Vagina (tissue), 2 donors: ENCODE data around the gene TGFBR3. TPM values are rescaled to one million over a fixed set of nuclear protein-coding genes. Genes with fewer than 3 reads are reported as not detected.

Experiments
- DNase-seq, 2 donors: peaks; one replicate each; pipeline ENCODE4 v3.0.0-alpha.2; 2017; ENCODE audit errors: extremely low spot score in 2 of 2
- H3K27ac ChIP-seq: fragments of 200-600 bp; sonication (generic); one replicate; pipeline ENCODE4 v1.5.1; 2019
- H3K27me3 ChIP-seq: fragments of 200-600 bp; sonication (generic); one replicate; pipeline ENCODE4 v1.5.1; 2019
- H3K36me3 ChIP-seq, 2 donors: fragments of 200-600 bp; sonication (generic); one replicate each; pipeline ENCODE4 v1.5.1; 2017 to 2019
- H3K4me1 ChIP-seq: fragments of 200-600 bp; sonication (generic); one replicate; pipeline ENCODE4 v1.5.1; 2019
- H3K4me3 ChIP-seq, 2 donors: fragments of 200-600 bp; sonication (generic); 1 replicate in 1 of 2; 2 replicates in 1 of 2; pipeline ENCODE4 v1.5.1; 2016 to 2019
- H3K9me3 ChIP-seq: fragments of 200-600 bp; sonication (generic); one replicate; pipeline ENCODE4 v1.5.1; 2019
- POLR2A ChIP-seq, 2 donors: fragments of 450-650 bp; IDR thresholded peaks; one replicate each; pipeline ENCODE4 v1.6.1; 2017; ENCODE audit warnings: antibody characterized with exemption in 2 of 2, mild to moderate bottlenecking in 2 of 2, moderate library complexity in 2 of 2
- POLR2AphosphoS5 ChIP-seq, 2 donors: sonication (generic); formaldehyde crosslinking; IDR thresholded peaks; one replicate each; pipeline ENCODE4 v1.9.0; 2017; ENCODE audit warnings: antibody characterized with exemption in 2 of 2, mild to moderate bottlenecking in 2 of 2, low read depth in 1 of 2; ENCODE audit not compliant: insufficient read depth in 1 of 2
- intact Hi-C: fragments of 100-400 bp; cut with DNase I; formaldehyde crosslinking; loops from one replicate; pipeline ENCODE4 v1.15.1; 2023
- total RNA-seq: library from RNA; depleted of rRNA; stranded (reverse); fragments of >200 nt; gene quantifications from one replicate; pipeline ENCODE4 v1.2.3, GENCODE V29; 2016
- TF ChIP-seq, protein P1 (sequence below), 3 experiments: fragments of 450-650 bp in 2 of 3; fragments of 200-600 bp in 1 of 3; sonication (generic) in 1 of 3; IDR thresholded peaks; one replicate each; pipeline ENCODE4 v1.5.1; 2017 to 2019; ENCODE audit warnings: antibody characterized with exemption in 3 of 3, mild to moderate bottlenecking in 2 of 3, moderate library complexity in 2 of 3

Gene TGFBR3
- total RNA-seq, 1 donor from 2014 or later, result 221 TPM

DNA sequence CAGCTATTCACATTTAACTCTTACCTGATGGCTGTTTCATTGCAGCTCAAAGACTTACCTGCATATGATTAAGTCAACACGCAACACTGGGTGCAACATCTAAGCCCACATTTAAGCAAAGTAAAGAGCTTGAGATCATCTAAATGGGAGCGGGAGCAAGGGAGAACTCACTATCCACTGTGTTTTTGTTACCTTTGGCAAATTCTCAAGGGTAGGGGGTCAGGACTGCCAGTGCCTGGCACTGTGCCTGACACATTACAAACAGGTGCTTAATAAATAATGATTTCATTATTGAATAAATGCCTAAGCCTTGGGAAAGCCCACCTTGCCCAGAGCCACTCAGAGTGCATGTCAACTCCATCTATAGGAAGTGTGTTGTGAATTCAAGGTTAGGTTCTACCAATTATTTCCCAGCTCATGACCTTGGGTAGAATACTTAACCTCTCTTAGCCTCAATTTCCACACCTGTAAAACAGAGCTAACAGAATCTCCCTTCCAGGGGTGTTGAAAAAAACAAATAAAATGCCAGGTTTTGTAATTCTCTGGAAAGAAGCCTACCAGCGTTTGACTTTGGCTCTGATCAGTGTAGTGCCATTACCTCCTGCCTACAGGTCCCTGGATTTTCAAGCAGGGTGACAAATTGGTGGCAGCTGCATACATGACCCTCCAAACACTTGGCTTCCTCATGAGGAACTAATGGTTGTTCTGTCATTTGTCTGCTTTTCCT lies 109.7 kb downstream of the TGFBR3 start:
- H3K9me3 ChIP-seq, result no peaks in the 10 kb centered on the region
- H3K4me1 ChIP-seq, result peaks cover 68% of the 10 kb centered on the region
- peak in 1 of 2 donors; percentile 42 for DNase-seq
- H3K27me3 ChIP-seq, result no peaks in the 10 kb centered on the region
- H3K27ac ChIP-seq, result peak overlapping the region; percentile 86
- H3K36me3 ChIP-seq, result no peaks in the 10 kb centered on the region
- intact Hi-C loops, result no loop called here
- no peak overlapping the region for H3K4me3 ChIP-seq
- TF ChIP-seq POLR2A (IDR thresholded peaks at IDR 0.05) (no peak), POLR2AphosphoS5 (IDR thresholded peaks at IDR 0.05; ENCODE audit: insufficient read depth in 1 of 2, low read depth in 1 of 2) (no peak)
- TF ChIP-seq, protein P1, sequence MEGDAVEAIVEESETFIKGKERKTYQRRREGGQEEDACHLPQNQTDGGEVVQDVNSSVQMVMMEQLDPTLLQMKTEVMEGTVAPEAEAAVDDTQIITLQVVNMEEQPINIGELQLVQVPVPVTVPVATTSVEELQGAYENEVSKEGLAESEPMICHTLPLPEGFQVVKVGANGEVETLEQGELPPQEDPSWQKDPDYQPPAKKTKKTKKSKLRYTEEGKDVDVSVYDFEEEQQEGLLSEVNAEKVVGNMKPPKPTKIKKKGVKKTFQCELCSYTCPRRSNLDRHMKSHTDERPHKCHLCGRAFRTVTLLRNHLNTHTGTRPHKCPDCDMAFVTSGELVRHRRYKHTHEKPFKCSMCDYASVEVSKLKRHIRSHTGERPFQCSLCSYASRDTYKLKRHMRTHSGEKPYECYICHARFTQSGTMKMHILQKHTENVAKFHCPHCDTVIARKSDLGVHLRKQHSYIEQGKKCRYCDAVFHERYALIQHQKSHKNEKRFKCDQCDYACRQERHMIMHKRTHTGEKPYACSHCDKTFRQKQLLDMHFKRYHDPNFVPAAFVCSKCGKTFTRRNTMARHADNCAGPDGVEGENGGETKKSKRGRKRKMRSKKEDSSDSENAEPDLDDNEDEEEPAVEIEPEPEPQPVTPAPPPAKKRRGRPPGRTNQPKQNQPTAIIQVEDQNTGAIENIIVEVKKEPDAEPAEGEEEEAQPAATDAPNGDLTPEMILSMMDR (IDR thresholded peaks at IDR 0.05), result no peak

DNA sequence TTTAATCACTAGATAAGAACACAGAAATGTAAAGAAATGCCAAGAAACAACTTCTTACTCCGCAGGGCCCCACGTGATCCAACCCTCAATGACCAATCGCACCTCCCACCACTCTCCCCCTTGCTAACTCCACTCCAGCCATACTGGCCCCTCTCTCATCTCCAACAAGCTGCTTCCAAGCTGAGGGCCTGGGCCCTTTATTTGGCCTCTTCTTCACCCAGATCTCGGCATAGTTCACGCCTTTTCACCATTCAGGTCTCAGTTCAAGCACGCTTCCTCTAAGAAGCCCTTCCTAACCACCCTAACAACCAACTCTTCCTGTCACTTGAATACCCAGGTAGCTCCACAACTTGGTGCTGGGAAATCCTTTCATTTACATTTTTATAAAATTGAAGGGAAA lies 110.7 kb downstream of the TGFBR3 start:
- Histone ChIP-seq H3K4me3 (no peak overlapping the region), H3K27me3 (no peaks in the 10 kb centered on the region), H3K36me3 (no peaks in the 10 kb centered on the region), H3K27ac (no peak overlapping the region), H3K4me1 (peaks cover 58% of the 10 kb centered on the region), H3K9me3 (no peaks in the 10 kb centered on the region)
- TF ChIP-seq POLR2A (IDR thresholded peaks at IDR 0.05) (no peak), POLR2AphosphoS5 (IDR thresholded peaks at IDR 0.05; ENCODE audit: insufficient read depth in 1 of 2, low read depth in 1 of 2) (no peak)
- TF ChIP-seq, protein P1 (IDR thresholded peaks at IDR 0.05), result no peak
- intact Hi-C loops, result no loop called here
- peak in 1 of 2 donors; percentile 80 for DNase-seq

DNA sequence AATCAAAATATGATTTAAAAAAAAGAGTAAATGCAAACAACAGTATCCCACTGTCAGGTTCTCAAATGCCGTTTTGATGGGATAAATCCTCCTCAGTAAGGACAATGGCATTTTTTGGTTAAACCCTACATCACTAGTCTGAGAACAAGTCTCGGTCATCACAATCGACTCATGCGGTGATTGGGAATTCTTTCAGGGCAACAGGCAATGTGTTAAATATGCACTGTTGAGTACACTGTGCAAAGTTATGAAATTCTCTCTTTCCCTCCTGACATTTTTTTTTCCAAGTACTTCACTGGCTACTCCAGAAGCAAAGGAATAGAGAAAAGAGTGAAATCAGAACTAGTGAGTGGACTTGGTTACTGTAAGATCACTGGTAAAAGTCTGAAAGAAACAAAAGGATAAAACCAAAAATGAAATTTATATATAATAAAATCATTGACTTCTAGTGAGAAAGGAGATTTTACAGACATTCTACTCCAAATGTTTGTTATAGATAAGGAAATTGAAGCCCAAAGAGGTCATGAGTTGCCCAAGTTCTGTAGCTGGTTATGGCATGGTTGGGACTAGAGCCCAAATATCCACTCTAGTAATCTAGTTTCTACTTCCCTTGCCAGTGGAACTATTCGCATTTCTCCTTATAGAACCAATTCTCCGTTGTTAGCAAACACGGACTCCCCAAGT lies 111.3 kb downstream of the TGFBR3 start:
- no peaks in the 10 kb centered on the region for H3K9me3 ChIP-seq
- H3K36me3 ChIP-seq, result no peaks in the 10 kb centered on the region
- peaks cover 57% of the 10 kb centered on the region for H3K4me1 ChIP-seq
- no peak overlapping the region for H3K4me3 ChIP-seq
- intact Hi-C loops, result no loop called here
- DNase-seq, result no peak
- H3K27ac ChIP-seq, result peak overlapping the region; percentile 6
- TF ChIP-seq POLR2A (IDR thresholded peaks at IDR 0.05), result no peak
- TF ChIP-seq, protein P1 (IDR thresholded peaks at IDR 0.05), result no peak
- TF ChIP-seq POLR2AphosphoS5 (IDR thresholded peaks at IDR 0.05; ENCODE audit: insufficient read depth in 1 of 2, low read depth in 1 of 2), result no peak
- H3K27me3 ChIP-seq, result no peaks in the 10 kb centered on the region

DNA sequence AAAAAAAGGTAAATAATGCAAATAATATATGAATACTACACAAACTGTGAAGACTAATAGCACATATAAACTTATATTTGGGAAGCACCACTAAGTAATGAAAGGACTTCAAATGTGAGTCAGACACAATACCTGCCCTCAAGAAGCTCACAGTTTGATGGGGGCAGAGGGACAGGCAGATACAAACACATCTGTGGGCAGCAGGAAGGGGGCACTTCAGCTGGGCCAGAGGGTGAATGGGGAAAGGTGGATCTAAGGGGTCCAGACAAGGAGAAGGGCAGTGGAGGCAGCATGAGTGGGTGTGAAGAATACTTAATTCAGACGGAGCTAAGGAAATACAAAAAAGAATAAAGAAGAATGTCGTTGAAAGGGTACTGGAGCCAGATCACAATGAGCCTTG lies 114.2 kb downstream of the TGFBR3 start:
- TF ChIP-seq POLR2A (IDR thresholded peaks at IDR 0.05), result no peak
- TF ChIP-seq, protein P1 (IDR thresholded peaks at IDR 0.05), result no peak
- Histone ChIP-seq H3K9me3 (no peaks in the 10 kb centered on the region), H3K27me3 (no peaks in the 10 kb centered on the region), H3K4me3 (no peak overlapping the region), H3K4me1 (peaks cover 37% of the 10 kb centered on the region), H3K36me3 (no peaks in the 10 kb centered on the region), H3K27ac (no peak overlapping the region)
- intact Hi-C loops, result no loop called here
- DNase-seq, result peak in 1 of 2 donors; percentile 83
